ENCODE measurements around the gene MMP24OS. TPM values are rescaled to one million over a fixed set of nuclear protein-coding genes. Genes with fewer than 3 reads are reported as not detected.
"Not testable (repeated sequence)": the region's sequence is repeated elsewhere in the genome, so short reads cannot be mapped to it uniquely, and the experiment has no call there.

MMP24OS gene
- total RNA-seq, 4 donors from 2014 or later, result 8.8 to 67.8 (median 18.1) TPM

GRCh38 chr20:35253010-35253409 lies 24.9 kb downstream of the MMP24OS start:
- intact Hi-C loops (cut with DNase I; ENCODE audit: low total_unique reads), result no loop called here
- Histone ChIP-seq H3K27ac (no peak overlapping the region), H3K9me3 (no peaks in the 10 kb centered on the region), H3K27me3 (no peaks in the 10 kb centered on the region), H3K4me1 (peaks cover 0 to 4% of the 10 kb centered on the region in 2 donors), H3K36me3 (no peaks in the 10 kb centered on the region), H3K4me3 (no peak overlapping the region)
- DNase-seq, result no peak
- no peak for TF ChIP-seq POLR2A (IDR thresholded peaks at IDR 0.05)
- TF ChIP-seq CTCF (IDR thresholded peaks at IDR 0.05), result no peak

GRCh38 chr20:35252598-35252997 lies 25.3 kb downstream of the MMP24OS start:
- H3K36me3 ChIP-seq; DNase-seq; H3K4me3 ChIP-seq; H3K4me1 ChIP-seq; intact Hi-C loops (cut with DNase I; ENCODE audit: low total_unique reads); H3K9me3 ChIP-seq; H3K27me3 ChIP-seq; H3K27ac ChIP-seq: not testable (repeated sequence)

DNA sequence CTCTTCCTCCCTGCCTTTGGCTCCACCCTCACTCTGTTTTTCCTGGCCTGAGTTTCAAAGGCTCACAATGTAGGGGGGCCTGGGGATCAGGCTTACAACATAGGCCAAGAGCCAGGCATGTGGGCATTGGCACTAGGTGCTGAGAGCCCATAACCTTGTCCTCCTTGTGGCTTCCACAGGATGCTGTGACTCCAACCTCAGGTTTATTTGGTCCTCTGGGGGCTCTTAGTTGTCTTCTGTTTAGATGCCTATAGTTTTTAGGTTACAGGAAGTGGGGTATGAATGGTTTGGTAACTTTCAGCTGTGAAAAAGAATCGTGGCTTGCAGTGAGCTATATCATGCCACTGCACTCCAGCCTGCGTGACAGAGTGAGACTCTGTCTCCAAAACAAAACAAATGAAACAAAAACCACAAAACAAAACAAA lies 25.9 kb downstream of the MMP24OS start:
- Histone ChIP-seq H3K27ac (no peak overlapping the region), H3K36me3 (no peaks in the 10 kb centered on the region), H3K4me3 (no peak overlapping the region), H3K4me1 (no peaks in the 10 kb centered on the region), H3K27me3 (no peaks in the 10 kb centered on the region), H3K9me3 (no peaks in the 10 kb centered on the region)
- no peak for DNase-seq
- intact Hi-C loops (cut with DNase I; ENCODE audit: low total_unique reads), result no loop called here
- TF ChIP-seq CTCF (IDR thresholded peaks at IDR 0.05) (no peak), POLR2A (IDR thresholded peaks at IDR 0.05) (no peak)

GRCh38 chr20:35251613-35251940 lies 26.3 kb downstream of the MMP24OS start:
- Histone ChIP-seq H3K27me3 (no peaks in the 10 kb centered on the region), H3K9me3 (no peaks in the 10 kb centered on the region), H3K36me3 (no peaks in the 10 kb centered on the region), H3K4me3 (no peak overlapping the region), H3K27ac (no peak overlapping the region), H3K4me1 (no peaks in the 10 kb centered on the region)
- TF ChIP-seq CTCF (IDR thresholded peaks at IDR 0.05), result no peak
- TF ChIP-seq POLR2A (IDR thresholded peaks at IDR 0.05), result no peak
- intact Hi-C loops (cut with DNase I; ENCODE audit: low total_unique reads), result no loop called here
- no peak for DNase-seq

GRCh38 chr20:35248641-35249475 lies 29.1 kb downstream of the MMP24OS start:
- intact Hi-C loops (cut with DNase I; ENCODE audit: low total_unique reads), result no loop called here
- Histone ChIP-seq H3K27ac (no peak overlapping the region), H3K36me3 (no peaks in the 10 kb centered on the region), H3K27me3 (no peaks in the 10 kb centered on the region), H3K4me1 (no peaks in the 10 kb centered on the region), H3K4me3 (no peak overlapping the region), H3K9me3 (no peaks in the 10 kb centered on the region)
- DNase-seq, result no peak
- TF ChIP-seq POLR2A (IDR thresholded peaks at IDR 0.05) (no peak), CTCF (IDR thresholded peaks at IDR 0.05) (no peak)
